Neutrophil (primary cell): ENCODE data around the gene EIF4E3.

Source experiments
- H3K27ac ChIP-seq: fragments of 200-600 bp; sonication (generic); 2 replicates; pipeline ENCODE4 v1.5.1; 2016; ENCODE audit warnings: mild to moderate bottlenecking, moderate library complexity
- H3K27me3 ChIP-seq: fragments of 200-600 bp; sonication (generic); 2 replicates; pipeline ENCODE4 v1.6.0; 2016; ENCODE audit warnings: mild to moderate bottlenecking
- H3K36me3 ChIP-seq: fragments of 200-600 bp; sonication (generic); 2 replicates; pipeline ENCODE4 v1.5.1; 2017
- H3K4me1 ChIP-seq, 2 experiments: fragments of 200-600 bp in 1 of 2; sonication (generic) in 1 of 2; 1 replicate in 1 of 2; 2 replicates in 1 of 2; pipeline versions ENCODE4 v1.5.1 to v1.6.1; 2013 to 2016; ENCODE audit warnings: low read depth in 1 of 2, low read length in 1 of 2, mild to moderate bottlenecking in 1 of 2, moderate library complexity in 1 of 2; ENCODE audit not compliant: control insufficient read depth in 1 of 2, insufficient read depth in 1 of 2
- H3K4me3 ChIP-seq, 2 experiments: fragments of 200-600 bp in 1 of 2; sonication (generic) in 1 of 2; 1 replicate in 1 of 2; 2 replicates in 1 of 2; pipeline ENCODE4 v1.5.1; 2013 to 2016; ENCODE audit warnings: low read depth in 1 of 2, low read length in 1 of 2, mild to moderate bottlenecking in 1 of 2, moderate library complexity in 1 of 2
- H3K9me3 ChIP-seq: fragments of 200-600 bp; sonication (generic); 2 replicates; pipeline ENCODE4 v1.5.1; 2016
- TF ChIP-seq, protein P1 (sequence below): fragments of 200-600 bp; sonication (generic); IDR thresholded peaks from 2 replicates; pipeline ENCODE4 v1.5.1; 2016; ENCODE audit warnings: antibody characterized with exemption

EIF4E3 gene

DNA sequence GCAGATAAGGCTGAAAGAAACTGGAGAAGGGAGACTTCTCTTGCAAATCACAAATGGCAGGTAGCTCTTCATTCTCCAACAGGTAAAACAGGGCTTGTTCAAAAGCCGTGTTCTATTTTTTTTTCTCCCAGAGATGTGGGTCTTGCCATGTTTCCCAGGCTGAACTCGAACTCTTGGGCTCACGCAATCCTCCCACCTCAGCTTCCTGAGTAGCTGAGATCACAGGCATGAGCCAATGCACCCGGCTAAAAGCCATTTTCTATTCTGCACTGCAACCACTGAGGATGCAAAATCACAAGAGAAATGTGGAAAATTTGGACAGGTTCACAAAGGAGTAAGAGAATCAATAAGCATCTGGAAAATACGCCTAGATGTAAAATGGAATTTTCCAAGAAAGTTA is 19.5 kb downstream of the EIF4E3 start:
- H3K9me3 ChIP-seq, result no peaks in the 10 kb centered on the region
- TF ChIP-seq, protein P1, sequence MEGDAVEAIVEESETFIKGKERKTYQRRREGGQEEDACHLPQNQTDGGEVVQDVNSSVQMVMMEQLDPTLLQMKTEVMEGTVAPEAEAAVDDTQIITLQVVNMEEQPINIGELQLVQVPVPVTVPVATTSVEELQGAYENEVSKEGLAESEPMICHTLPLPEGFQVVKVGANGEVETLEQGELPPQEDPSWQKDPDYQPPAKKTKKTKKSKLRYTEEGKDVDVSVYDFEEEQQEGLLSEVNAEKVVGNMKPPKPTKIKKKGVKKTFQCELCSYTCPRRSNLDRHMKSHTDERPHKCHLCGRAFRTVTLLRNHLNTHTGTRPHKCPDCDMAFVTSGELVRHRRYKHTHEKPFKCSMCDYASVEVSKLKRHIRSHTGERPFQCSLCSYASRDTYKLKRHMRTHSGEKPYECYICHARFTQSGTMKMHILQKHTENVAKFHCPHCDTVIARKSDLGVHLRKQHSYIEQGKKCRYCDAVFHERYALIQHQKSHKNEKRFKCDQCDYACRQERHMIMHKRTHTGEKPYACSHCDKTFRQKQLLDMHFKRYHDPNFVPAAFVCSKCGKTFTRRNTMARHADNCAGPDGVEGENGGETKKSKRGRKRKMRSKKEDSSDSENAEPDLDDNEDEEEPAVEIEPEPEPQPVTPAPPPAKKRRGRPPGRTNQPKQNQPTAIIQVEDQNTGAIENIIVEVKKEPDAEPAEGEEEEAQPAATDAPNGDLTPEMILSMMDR, result no peak
- H3K4me3 ChIP-seq, result no peak overlapping the region
- H3K4me1 ChIP-seq, result peaks cover 83 to 90% of the 10 kb centered on the region in 2 experiments
- peaks cover 61% of the 10 kb centered on the region for H3K36me3 ChIP-seq
- H3K27ac ChIP-seq, result peak overlapping the region; percentile 5
- H3K27me3 ChIP-seq, result no peaks in the 10 kb centered on the region

DNA sequence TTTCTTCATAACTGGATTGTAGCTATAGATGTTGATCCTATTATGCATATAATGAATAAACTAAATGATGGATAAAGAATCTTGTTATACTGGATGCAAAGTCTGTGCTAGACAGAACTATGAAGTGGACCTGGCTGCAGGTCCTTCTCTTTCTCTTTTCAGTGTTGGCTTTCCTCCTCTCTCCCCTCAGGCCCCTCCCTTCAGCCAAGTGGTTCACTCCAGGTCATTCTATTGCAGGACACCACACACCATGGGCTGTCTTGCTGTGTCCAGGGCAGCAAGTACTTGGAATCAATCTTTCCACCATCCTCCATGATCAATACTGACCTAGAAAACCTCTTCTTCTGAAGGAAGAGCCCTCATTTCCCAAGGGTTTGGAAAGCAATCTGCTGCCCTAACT is 20.3 kb downstream of the EIF4E3 start:
- Histone ChIP-seq H3K36me3 (peaks cover 58% of the 10 kb centered on the region), H3K4me1 (peaks cover 84 to 91% of the 10 kb centered on the region in 2 experiments)

DNA sequence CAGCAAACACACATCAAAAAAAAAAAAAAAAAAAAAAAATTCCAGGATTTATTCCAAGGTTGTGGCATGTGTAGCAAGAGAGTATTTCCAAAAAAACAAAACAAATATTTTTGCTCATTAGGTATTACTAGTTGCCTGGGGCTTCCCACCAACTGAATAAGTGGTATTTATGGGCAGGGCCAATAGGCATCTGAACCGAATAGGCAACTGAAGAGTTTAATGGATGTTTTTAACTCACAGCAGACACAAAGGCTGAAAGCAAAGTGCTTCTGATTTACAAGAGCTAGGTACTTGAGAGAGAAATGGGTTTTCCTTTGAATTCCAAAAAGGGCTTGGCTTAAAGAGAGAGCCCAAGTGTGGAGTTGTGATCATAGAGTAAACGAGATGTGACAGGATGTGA is 21.4 kb downstream of the EIF4E3 start:
- Histone ChIP-seq H3K9me3 (no peaks in the 10 kb centered on the region), H3K4me3 (no peak overlapping the region), H3K36me3 (peaks cover 58% of the 10 kb centered on the region), H3K27ac (peak overlapping the region; percentile 83), H3K27me3 (no peaks in the 10 kb centered on the region), H3K4me1 (peaks cover 81 to 83% of the 10 kb centered on the region in 2 experiments)
- TF ChIP-seq, protein P1, result no peak

More for the DNA sequence above, 20.3 kb downstream of the EIF4E3 start:
- Histone ChIP-seq H3K4me3 (no peak overlapping the region), H3K27me3 (no peaks in the 10 kb centered on the region), H3K27ac (no peak overlapping the region), H3K9me3 (no peaks in the 10 kb centered on the region)
- TF ChIP-seq, protein P1, result no peak

GRCh38 chr3:71702131-71703024 is 22.8 kb downstream of the EIF4E3 start:
- H3K36me3 ChIP-seq, result peaks cover 59% of the 10 kb centered on the region
- TF ChIP-seq, protein P1, result no peak
- H3K27ac ChIP-seq, result peak overlapping the region; percentile 83
- H3K27me3 ChIP-seq, result no peaks in the 10 kb centered on the region
- H3K4me3 ChIP-seq, result peak overlapping the region; percentile 1 to 42
- no peaks in the 10 kb centered on the region for H3K9me3 ChIP-seq
- peaks cover 67 to 68% of the 10 kb centered on the region in 2 experiments for H3K4me1 ChIP-seq

DNA sequence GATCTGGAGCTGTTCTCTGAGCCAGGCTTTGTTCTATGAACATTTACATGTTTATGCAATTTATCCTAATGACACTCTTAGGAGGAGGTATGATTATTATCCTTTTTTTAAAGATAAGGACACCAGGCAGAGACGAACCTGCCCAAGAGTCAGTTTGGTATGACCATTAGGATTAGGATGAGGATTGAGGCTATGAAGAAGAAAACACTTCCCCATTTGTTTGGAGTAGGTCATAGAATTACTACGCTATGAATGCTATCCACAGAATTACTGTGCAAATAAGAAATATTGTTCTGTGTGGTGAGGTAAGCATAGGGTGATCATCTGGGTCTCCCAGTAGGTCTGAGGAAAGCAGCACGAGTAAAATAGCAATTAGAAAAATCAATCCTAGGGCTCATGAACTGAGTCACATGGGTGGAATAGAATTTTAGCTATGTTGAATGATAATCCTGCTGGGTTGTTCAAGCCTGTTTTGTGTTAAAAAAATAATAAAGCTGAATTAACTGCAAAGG is 23.9 kb downstream of the EIF4E3 start:
- Histone ChIP-seq H3K4me3 (peak overlapping the region in 1 of 2 experiments; percentile 42), H3K4me1 (peaks cover 63 to 64% of the 10 kb centered on the region in 2 experiments), H3K36me3 (peaks cover 57% of the 10 kb centered on the region), H3K27me3 (no peaks in the 10 kb centered on the region), H3K27ac (peak overlapping the region; percentile 83), H3K9me3 (no peaks in the 10 kb centered on the region)
- TF ChIP-seq, protein P1, result no peak
